IPS-18a (cell line): ENCODE measurements around the gene SYT1.

Source experiments
- H3K27ac ChIP-seq: one replicate; pipeline ENCODE4 v1.5.1; 2013; ENCODE audit warnings: low read length
- H3K27me3 ChIP-seq: one replicate; pipeline ENCODE4 v1.6.1; 2013; ENCODE audit warnings: mild to moderate bottlenecking, low read length; ENCODE audit not compliant: control insufficient read depth, insufficient read depth
- H3K36me3 ChIP-seq: one replicate; pipeline ENCODE4 v1.6.1; 2013; ENCODE audit warnings: low read depth, low read length; ENCODE audit not compliant: control insufficient read depth
- H3K4me1 ChIP-seq: one replicate; pipeline ENCODE4 v1.6.1; 2013; ENCODE audit warnings: low read depth, low read length; ENCODE audit not compliant: control insufficient read depth
- H3K4me3 ChIP-seq: one replicate; pipeline ENCODE4 v1.5.1; 2013; ENCODE audit warnings: low read length
- H3K9ac ChIP-seq: one replicate; pipeline ENCODE4 v1.6.1; 2013; ENCODE audit warnings: mild to moderate bottlenecking, low read length, moderate library complexity
- H3K9me3 ChIP-seq: one replicate; pipeline ENCODE4 v1.6.1; 2013; ENCODE audit warnings: low read depth, low read length; ENCODE audit not compliant: control insufficient read depth

Gene SYT1

DNA sequence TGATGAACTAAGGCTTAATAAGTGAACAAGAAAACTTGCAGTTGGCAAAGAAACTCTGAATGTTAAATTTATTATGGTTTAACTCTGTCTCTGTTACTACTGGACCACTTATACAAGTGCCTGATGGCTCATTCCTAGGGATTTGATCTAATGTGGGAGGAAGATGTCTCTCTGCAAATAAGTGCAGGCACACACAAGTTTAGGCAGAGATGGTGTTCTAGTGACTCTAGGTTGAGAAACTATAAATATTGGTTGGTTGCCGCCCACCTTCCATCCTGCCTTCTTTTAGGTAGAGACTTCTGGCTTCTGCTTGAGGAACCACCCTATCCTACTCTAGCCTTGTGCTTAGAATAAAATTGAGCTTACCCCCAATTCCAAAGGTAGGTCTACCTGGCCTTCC is 570.0 kb downstream of the SYT1 start:
- Histone ChIP-seq H3K4me3 (no peak overlapping the region), H3K9ac (no peak overlapping the region), H3K27me3 (no peaks in the 10 kb centered on the region), H3K36me3 (no peaks in the 10 kb centered on the region), H3K27ac (no peak overlapping the region), H3K9me3 (no peaks in the 10 kb centered on the region), H3K4me1 (no peaks in the 10 kb centered on the region)

DNA sequence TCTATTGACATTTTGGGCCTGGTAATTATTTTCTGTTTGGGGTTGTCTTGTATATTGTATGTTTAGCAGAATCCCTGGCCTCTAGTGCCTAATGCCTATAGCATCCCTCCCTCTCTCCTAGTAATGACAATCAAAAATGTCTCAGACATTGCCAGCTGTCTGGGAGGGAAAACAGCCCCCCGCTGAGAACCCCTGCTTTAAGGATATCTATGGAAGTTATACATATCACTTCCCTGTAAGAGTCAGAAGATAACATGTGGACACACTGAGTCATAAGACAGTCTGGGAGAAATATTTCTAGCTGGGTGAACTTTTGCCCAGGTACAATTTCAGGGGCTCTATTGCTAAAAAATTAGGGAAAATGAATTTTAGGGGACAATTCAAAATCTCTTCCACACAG is 571.2 kb downstream of the SYT1 start:
- no peaks in the 10 kb centered on the region for H3K36me3 ChIP-seq
- no peaks in the 10 kb centered on the region for H3K27me3 ChIP-seq
- H3K4me1 ChIP-seq = no peaks in the 10 kb centered on the region
- H3K27ac ChIP-seq = no peak overlapping the region
- no peak overlapping the region for H3K9ac ChIP-seq
- no peaks in the 10 kb centered on the region for H3K9me3 ChIP-seq
- H3K4me3 ChIP-seq = no peak overlapping the region

DNA sequence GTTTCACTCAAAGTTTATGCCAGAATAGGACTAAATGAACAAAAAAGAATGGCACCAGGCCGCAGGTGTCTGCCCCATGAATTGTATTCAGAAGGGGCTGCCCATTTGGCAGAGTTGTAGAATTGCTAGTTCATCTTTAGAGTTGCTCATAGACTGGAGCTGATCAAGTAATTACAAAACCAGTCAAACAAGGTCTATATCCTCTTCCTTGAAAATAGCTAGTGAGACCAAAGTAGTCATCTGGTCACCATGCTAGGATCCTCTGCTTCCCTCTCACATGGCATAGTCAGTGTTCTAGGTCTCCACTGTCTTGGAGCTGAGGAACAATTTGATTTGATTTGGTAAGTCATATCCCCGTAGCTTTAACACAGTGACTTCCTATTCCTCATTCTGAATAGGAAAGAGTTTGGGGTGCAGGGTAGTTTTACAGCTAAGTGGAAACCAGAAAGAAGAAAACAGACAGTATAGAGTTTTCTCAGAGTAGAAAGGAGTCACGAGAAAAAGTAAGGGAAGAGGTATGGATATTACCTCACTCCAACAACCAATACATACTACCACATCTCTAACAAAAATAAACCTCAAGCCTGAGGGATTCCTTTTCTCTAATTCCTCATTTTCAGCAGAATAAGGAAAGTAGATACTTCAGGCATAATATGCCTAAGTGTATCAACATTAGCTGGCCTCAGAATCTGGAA is 574.1 kb downstream of the SYT1 start:
- Histone ChIP-seq H3K9ac (no peak overlapping the region), H3K36me3 (no peaks in the 10 kb centered on the region), H3K27me3 (no peaks in the 10 kb centered on the region), H3K4me3 (no peak overlapping the region), H3K4me1 (no peaks in the 10 kb centered on the region), H3K9me3 (no peaks in the 10 kb centered on the region), H3K27ac (no peak overlapping the region)

DNA sequence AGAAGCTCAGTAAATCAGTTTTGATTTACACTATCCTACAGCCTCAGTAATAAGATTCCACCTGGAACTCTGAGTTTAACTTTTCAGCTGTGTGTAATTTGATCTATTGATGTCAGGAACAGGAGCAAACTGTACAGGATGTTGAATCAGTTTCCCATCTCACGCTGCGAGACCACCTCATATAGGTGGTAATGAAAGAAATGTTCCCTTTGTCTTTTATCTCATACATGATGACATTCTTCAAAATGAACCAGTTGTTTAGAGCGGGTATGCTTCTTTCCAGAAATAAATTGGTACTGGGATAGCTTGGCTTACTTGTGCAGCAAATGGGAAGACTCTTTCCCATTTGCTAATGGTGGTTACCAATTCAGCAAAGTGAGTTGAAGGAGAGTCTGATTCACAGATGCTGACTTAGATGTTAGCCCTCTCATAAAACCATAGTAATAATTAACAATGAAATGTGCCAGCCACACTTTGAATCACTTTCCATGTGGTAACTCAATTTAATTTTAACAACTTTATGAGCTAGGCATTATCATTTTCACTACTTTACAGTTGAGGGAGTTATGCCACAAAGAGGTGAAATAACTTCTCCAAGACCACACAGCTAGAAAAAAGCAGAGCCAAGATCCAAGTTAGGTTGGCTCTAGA is 574.7 kb downstream of the SYT1 start:
- Histone ChIP-seq H3K36me3 (peaks cover 3% of the 10 kb centered on the region), H3K27me3 (no peaks in the 10 kb centered on the region), H3K4me3 (no peak overlapping the region), H3K9ac (no peak overlapping the region), H3K9me3 (no peaks in the 10 kb centered on the region), H3K27ac (no peak overlapping the region), H3K4me1 (no peaks in the 10 kb centered on the region)

DNA sequence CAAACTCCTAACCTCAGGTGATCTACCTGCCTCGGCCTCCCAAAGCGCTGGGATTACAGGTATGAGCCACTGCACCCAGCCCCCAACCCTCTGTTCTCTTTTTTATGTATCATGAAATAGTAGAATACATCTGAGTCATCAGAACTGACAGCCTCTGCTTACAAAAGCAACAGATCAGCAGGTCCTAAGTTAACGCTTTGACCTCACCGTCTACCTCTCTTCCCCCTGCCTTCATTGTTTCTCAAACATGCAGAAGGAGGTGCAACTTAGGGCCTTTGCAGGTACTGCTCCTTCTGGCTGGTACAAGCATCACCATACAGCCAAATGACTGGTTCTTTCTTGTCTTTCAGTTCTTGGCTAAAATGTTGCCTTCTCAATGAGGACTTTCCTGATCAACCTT is 577.0 kb downstream of the SYT1 start:
- H3K4me1 ChIP-seq = no peaks in the 10 kb centered on the region
- H3K27ac ChIP-seq = no peak overlapping the region
- no peaks in the 10 kb centered on the region for H3K9me3 ChIP-seq
- H3K36me3 ChIP-seq = peaks cover 9% of the 10 kb centered on the region
- no peak overlapping the region for H3K4me3 ChIP-seq
- no peak overlapping the region for H3K9ac ChIP-seq
- no peaks in the 10 kb centered on the region for H3K27me3 ChIP-seq

DNA sequence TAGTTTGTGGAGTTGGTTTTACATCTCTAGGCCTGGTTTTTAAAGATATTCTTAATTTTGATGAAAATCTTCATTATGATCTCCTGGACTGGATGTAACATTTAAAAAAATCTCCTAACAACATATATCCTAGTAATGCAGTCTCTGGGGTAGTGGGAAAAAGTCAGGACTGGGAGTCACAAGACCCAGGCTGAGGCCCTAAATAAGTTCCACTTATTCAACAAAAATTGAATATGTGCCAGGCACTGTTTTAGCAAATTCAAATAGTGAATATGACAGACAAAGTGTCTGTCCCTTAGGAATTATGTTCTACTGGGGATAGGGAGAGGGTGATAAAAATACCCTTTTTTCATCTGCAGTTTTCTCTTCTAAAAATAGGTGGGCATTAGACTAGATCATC is 577.8 kb downstream of the SYT1 start:
- Histone ChIP-seq H3K9me3 (no peaks in the 10 kb centered on the region), H3K4me1 (no peaks in the 10 kb centered on the region), H3K9ac (no peak overlapping the region), H3K4me3 (no peak overlapping the region), H3K27me3 (no peaks in the 10 kb centered on the region), H3K36me3 (peaks cover 9% of the 10 kb centered on the region), H3K27ac (no peak overlapping the region)

DNA sequence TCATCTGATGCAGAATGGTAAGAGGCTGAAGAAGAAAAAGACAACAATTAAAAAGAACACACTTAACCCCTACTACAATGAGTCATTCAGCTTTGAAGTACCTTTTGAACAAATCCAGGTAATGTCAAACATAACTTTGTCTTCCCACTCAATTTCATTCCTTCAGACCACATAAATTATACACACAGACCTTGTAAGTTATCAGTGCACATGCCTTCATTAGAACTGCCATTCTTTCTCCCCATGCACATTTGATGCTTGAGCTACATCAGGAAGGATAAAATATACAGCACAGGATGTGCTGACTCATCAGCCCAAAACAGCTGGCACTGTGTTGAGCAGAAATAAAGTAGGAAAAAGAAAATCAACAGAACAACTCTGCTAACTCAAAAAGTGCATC is 579.5 kb downstream of the SYT1 start:
- Histone ChIP-seq H3K27ac (no peak overlapping the region), H3K27me3 (no peaks in the 10 kb centered on the region)

DNA sequence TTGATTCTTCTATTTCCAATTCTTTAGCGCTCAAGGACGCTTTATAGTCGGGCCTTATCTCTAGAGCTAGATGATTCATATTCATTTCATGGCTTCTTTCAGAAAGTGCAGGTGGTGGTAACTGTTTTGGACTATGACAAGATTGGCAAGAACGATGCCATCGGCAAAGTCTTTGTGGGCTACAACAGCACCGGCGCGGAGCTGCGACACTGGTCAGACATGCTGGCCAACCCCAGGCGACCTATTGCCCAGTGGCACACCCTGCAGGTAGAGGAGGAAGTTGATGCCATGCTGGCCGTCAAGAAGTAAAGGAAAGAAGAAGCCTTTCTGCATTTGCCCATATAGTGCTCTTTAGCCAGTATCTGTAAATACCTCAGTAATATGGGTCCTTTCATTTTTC is 584.2 kb downstream of the SYT1 start:
- no peak overlapping the region for H3K4me3 ChIP-seq
- H3K27ac ChIP-seq = no peak overlapping the region
- no peak overlapping the region for H3K9ac ChIP-seq
- no peaks in the 10 kb centered on the region for H3K4me1 ChIP-seq
- H3K9me3 ChIP-seq = no peaks in the 10 kb centered on the region
- no peaks in the 10 kb centered on the region for H3K27me3 ChIP-seq
- H3K36me3 ChIP-seq = peaks cover 9% of the 10 kb centered on the region

More for the DNA sequence above, 579.5 kb downstream of the SYT1 start:
- peaks cover 9% of the 10 kb centered on the region for H3K36me3 ChIP-seq
- no peak overlapping the region for H3K9ac ChIP-seq
- H3K9me3 ChIP-seq = no peaks in the 10 kb centered on the region
- no peaks in the 10 kb centered on the region for H3K4me1 ChIP-seq
- H3K4me3 ChIP-seq = no peak overlapping the region

DNA sequence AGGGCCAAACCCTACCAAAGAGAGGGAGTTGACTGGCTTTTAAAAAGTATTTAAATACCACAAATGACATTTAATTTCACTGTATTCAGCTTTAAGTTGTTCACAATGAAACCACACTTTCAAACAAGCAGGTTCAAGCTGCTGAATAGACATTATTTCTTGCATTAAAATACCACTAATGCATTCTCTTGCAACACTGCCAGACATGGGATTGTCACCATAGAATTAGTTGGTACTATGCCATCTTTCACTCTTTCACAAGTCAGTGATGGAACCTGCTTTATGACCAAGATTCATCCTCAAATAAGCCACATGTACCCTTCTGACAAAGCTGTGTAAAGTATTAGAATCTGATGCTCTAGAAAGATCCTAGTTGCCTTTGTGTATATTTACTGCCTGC is 586.8 kb downstream of the SYT1 start:
- Histone ChIP-seq H3K4me3 (no peak overlapping the region), H3K36me3 (no peaks in the 10 kb centered on the region), H3K27ac (no peak overlapping the region), H3K9me3 (no peaks in the 10 kb centered on the region), H3K9ac (no peak overlapping the region), H3K4me1 (peaks cover 7% of the 10 kb centered on the region), H3K27me3 (no peaks in the 10 kb centered on the region)

DNA sequence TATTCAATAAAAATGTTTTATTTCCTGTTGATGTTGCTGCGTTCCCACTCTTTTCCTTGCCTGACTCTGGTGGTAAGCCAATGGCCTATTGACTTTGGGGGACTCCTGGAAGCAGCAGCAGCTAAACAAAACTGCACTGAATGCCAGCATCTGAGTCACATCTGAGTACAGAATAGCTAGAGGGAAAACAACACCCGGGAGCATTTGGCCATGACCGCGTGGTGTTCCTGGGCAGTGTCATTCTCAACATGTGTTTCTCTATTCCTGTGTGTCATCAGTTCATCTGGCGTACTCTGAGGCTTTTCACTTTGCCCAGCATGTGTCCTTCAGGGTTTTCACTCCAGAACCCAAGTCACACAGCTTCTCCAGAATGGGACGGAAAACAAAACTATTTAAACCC is 587.4 kb downstream of the SYT1 start:
- H3K36me3 ChIP-seq = no peaks in the 10 kb centered on the region

DNA sequence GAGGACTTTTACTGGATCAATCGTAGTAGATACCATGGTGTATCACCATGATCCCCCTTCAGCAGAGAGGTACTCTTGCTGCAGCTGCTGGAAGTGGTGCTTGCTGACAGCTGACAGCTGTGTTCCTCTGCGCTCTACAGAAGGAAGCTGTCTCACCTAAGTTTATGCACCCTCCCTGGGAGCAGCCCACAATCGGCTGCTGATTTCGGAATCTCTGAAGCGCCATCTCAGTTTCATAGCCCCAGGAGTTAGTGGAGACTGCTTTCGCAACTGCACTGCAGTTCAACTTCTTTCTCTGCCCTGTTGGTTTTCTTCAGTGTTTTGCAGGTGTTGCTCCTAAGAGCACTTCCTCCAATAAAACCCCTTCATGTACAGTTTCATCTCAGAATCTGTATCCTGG is 588.3 kb downstream of the SYT1 start:
- peaks cover 7% of the 10 kb centered on the region for H3K4me1 ChIP-seq
- no peak overlapping the region for H3K9ac ChIP-seq
- H3K36me3 ChIP-seq = no peaks in the 10 kb centered on the region
- no peaks in the 10 kb centered on the region for H3K27me3 ChIP-seq
- H3K9me3 ChIP-seq = no peaks in the 10 kb centered on the region
- H3K27ac ChIP-seq = no peak overlapping the region
- no peak overlapping the region for H3K4me3 ChIP-seq

More for the DNA sequence above, 587.4 kb downstream of the SYT1 start:
- Histone ChIP-seq H3K27ac (no peak overlapping the region), H3K4me1 (peaks cover 7% of the 10 kb centered on the region), H3K27me3 (no peaks in the 10 kb centered on the region), H3K9ac (no peak overlapping the region), H3K9me3 (no peaks in the 10 kb centered on the region), H3K4me3 (no peak overlapping the region)

DNA sequence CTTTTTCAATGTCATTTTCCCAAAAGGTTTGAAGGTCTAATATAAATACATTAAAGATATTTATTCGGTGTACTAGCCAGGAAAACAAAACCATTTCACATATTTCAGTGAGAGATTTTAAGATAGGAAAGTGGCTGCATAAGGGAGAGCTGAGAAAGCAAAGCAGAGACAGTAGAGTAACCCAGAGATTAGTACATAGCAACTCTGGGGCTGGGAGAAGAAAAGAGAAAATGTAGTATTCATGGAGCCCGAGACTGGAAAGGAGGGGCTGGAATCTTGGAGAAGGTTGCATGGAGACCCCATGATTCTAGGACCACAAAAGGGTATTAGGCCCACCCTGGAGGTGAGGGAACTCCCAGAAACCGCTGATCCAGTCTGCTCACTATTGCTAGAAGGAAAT is 589.2 kb downstream of the SYT1 start:
- Histone ChIP-seq H3K4me1 (peaks cover 7% of the 10 kb centered on the region), H3K27ac (no peak overlapping the region), H3K4me3 (no peak overlapping the region), H3K36me3 (no peaks in the 10 kb centered on the region), H3K9me3 (no peaks in the 10 kb centered on the region), H3K27me3 (no peaks in the 10 kb centered on the region), H3K9ac (no peak overlapping the region)
